NCI-H128 (cell line): ENCODE measurements around the gene HARBI1.

ENCODE experiments used
- DNase-seq: peaks from one replicate; lab custom pipeline; 2025; ENCODE audit not compliant: unreplicated experiment; lab: John Stamatoyannopoulos, UW

HARBI1 gene

GRCh38 chr11:46635557-46636139, 18.6 kb upstream of the HARBI1 start:
- DNase-seq = no peak

GRCh38 chr11:46633291-46634217, 16.5 kb upstream of the HARBI1 start:
- DNase-seq = no peak

GRCh38 chr11:46632502-46632901, 15.5 kb upstream of the HARBI1 start:
- DNase-seq = no peak

- DNase-seq = no peak
These were observed 14.6 kb upstream of the HARBI1 start for GRCh38 chr11:46631676-46632075.

DNA sequence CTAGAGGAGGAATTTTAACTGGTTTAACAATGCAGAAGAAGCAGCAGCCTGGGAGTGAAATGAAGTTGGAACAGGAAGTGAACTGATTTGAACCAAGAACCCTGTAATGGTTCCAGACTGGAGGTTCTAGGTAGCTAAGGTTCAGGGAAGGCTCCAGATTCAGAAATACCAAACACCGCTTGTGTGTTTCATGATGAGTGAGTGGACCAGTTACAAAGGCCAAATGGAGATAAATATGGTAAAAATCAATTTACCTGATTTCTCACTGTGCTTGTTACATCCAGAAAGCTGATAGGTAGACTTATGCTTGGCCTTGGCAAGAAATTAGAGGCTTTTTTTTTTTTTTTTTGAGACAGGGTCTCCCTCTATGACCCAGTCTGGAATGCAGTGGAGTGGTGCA, 13.2 kb upstream of the HARBI1 start:
- no peak for DNase-seq

- no peak for DNase-seq
These were observed 11.9 kb upstream of the HARBI1 start for GRCh38 chr11:46628961-46629360.

GRCh38 chr11:46625406-46625805, 8.4 kb upstream of the HARBI1 start:
- DNase-seq = no peak

DNA sequence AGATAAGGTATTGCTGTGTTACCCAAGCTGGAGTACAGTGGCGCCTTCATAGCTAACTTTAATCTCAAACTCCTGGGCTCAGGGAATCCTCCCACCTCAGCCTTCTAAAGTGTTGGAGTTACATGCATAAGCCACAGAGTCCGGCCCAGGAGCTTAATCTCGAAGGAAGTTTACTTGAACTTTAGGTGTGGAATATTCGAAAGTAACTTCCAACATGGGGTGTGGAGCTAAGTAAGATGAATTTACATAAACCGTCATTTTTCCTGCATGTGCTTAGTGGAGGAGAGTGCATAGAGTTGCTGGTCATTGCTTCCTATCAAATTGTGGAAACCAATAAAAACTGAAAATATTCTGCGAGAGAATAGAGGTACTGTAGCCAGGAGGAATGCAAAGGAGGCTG, 1.8 kb upstream of the HARBI1 start:
- DNase-seq = no peak

DNA sequence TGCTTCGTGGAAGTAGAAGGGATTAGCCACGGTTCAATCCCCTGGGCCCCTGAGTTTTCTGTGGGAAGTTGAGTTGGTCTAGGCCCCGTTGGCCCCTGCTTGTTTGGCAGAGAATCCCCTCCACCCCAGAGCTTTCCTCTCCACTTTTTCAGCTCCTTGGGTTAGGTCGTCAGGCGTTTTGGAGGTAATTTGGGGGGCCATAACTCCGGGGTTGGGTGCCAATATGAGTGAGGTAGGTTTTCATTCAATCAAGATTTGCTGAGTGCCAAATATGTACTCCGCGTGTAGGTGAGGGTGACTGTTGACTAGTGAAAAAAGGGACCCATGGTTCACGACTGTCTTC, 916 bp upstream of the HARBI1 start:
- no peak for DNase-seq

DNA sequence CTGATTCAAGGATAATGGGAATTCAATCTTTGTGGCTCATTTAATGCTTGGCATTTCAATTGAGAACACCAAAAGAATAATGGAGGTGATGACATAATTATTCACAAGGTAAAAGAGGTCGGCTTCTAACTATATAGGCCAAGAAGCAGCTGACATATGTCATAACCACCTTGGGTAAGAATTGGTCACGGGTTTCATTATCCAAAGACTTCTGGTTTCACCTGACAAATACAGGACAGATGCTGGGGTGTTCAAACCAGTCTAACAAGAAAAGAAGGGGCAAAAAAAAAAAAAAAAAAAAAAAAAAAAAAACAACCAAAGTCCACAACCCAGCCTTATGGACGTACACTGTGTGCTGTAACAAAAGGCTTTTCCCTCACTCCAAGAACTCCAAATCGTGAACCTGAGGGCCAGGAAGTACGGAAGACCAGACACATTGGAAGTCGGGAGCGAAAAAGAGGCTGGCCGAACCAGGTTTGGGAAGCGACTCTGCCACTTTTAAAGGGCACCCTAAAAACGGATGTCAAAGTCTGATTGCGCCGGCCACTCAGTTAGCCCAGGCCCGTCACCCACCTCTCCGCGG, 385 bp downstream of the HARBI1 start:
- DNase-seq = no peak

DNA sequence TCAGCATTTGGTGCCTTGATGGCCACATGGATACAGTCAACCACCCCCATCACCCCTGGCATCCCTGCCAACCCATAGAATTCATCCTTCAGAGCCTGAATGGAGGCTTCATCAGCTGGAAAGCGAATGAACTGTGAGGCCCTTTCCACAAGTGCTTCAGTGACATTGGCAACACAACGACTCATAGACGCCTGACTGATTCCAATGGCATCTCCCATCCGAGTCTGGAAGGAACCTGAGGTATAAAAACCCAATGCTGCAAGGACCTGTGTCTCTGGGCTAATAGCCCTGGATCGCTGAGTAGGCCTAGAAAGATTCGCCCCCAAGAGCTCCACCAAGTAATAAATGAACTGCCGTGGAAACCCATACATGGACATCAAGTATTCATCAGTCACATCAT, 1.3 kb downstream of the HARBI1 start:
- DNase-seq = no peak

- no peak for DNase-seq
These were observed 4.7 kb downstream of the HARBI1 start for GRCh38 chr11:46612326-46612725.

DNA sequence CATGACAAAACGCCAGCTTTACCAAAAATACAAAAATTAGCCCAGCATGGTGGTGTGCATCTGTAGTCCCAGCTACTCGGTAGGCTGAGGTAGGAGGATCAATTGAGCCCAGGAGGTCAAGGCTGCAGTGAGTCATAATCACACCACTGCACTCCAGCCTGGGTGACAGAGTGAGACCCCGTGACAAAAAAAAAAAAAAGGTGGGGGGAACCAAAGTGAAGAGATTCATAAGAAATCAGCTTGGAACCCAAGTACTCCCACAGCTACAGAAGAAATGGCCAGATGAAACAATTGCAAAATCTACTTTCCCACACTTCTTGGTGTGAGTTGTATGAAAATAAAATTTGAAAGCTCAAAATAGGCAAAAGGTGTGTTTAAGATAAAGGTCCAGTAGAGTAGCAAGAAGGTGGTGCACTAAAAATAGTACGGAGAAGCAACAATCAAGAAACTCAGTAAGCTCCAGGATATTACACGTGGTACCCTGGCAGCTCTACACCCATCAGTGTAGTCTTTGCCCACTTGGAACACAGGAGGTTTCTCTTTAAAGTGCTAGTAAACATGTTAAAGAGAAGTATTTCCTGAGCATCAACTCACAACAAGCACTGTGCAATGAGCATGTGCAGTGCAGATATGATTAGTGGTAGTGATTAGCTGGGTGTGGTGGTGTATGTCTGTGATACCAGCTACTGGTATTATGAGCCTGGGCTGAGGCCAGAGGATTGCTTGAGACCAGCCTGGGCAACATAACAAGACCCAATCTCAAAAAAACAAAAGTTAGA, 5.3 kb downstream of the HARBI1 start:
- DNase-seq = no peak

DNA sequence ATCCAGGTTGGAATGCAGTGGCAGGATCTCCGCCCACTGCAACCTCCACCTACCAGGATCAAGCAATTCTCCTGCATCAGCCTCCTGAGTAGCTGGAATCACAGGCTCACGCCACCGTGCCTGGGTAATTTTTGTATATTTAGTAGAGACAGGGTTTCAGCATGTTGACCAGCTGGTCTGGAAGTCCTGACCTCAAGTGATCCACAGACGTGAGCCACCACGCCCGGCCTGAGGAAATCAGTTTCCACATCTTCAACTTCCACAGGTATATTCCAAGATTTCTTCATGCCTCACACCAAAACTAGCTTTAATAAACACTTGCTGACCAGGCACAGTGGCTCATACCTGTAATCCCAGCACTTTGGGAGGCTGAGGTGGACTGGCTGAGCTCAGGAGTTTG, 7.6 kb downstream of the HARBI1 start:
- no peak for DNase-seq

GRCh38 chr11:46607516-46607915, 9.5 kb downstream of the HARBI1 start:
- DNase-seq = no peak

- DNase-seq = no peak
These were observed 12.2 kb downstream of the HARBI1 start for GRCh38 chr11:46604796-46605195.

- DNase-seq = no peak
These were observed 13.2 kb downstream of the HARBI1 start for GRCh38 chr11:46603704-46604308.

DNA sequence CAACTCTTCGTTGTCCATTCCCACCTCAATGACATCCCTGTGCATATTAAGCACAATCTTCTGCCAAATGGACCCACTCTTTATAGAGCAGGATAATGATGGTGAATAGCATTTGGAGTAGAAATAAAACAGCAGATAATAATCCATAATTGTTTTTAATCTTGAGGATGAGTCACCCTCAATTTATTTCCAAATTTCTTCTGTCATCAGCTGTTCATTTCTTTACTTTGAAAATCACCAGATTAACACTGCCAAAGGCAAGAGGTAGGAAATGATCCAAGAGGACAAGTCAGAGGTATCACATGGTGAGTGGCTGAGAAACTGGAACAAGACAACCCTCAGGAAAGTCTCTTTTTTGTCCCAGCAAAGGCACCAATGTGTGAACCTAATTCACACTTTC, 15.9 kb downstream of the HARBI1 start:
- no peak for DNase-seq

DNA sequence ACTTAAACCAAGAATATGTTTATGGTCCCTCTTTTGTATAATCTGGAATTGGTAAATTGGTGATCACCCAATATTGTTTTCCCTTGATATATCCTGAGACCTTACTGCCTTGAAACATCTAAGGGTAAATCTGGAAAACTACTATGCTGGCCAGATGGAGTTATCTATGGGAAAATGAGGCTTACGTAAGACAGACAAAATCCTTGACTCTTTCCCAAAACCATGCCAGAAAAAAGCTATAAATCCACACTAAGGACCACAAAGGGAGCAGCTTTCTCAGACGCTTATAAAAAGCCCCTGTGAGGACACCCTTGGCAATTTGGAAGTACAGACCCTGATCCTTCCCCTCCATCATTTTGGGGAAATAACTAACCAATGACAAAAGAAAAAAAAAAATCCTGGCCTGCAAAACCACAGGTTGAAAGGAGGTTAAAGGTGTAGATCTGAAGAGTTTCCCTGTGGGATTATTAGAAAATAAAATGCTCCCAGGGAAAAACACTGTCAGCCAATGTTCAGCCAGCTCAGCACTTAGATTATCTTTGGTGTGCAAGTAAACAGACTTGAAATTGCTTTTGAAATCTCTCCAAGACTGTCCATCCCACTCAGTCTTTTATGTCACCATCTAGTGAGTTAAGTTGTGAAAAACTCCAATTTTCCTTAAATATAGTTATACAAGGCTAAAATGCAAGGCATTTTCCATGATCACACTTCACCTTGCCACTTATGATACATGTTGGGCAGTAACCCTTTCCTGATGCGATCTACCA, 16.6 kb downstream of the HARBI1 start:
- no peak for DNase-seq
